ENCODE data around the gene IP6K3.

Gene IP6K3

GRCh38 chr6:33738879-33739278 lies 7.8 kb downstream of the IP6K3 start:
- no peak for DNase-seq

GRCh38 chr6:33738153-33738552 lies 8.6 kb downstream of the IP6K3 start:
- DNase-seq = no peak

- no peak for DNase-seq
These were observed 9.3 kb downstream of the IP6K3 start for GRCh38 chr6:33737267-33738026.

- DNase-seq = no peak
These were observed 11.5 kb downstream of the IP6K3 start for GRCh38 chr6:33735216-33735615.

- DNase-seq = no peak
These were observed 13.0 kb downstream of the IP6K3 start for GRCh38 chr6:33733709-33734007.

- no peak for DNase-seq
These were observed 13.6 kb downstream of the IP6K3 start for GRCh38 chr6:33732817-33733708.

- DNase-seq = no peak
These were observed 14.3 kb downstream of the IP6K3 start for GRCh38 chr6:33732385-33732784.

- no peak for DNase-seq
These were observed 14.9 kb downstream of the IP6K3 start for GRCh38 chr6:33731751-33732282.

GRCh38 chr6:33731035-33731434 lies 15.7 kb downstream of the IP6K3 start:
- no peak for DNase-seq

GRCh38 chr6:33730611-33731010 lies 16.1 kb downstream of the IP6K3 start:
- no peak for DNase-seq

- no peak for DNase-seq
These were observed 17.6 kb downstream of the IP6K3 start for GRCh38 chr6:33729059-33729458.

GRCh38 chr6:33728438-33728837 lies 18.3 kb downstream of the IP6K3 start:
- DNase-seq = no peak

GRCh38 chr6:33727932-33728331 lies 18.8 kb downstream of the IP6K3 start:
- no peak for DNase-seq

- no peak for DNase-seq
These were observed 19.6 kb downstream of the IP6K3 start for GRCh38 chr6:33727126-33727525.

- no peak for DNase-seq
These were observed 20.0 kb downstream of the IP6K3 start for GRCh38 chr6:33726696-33727095.

- DNase-seq = no peak
These were observed 20.6 kb downstream of the IP6K3 start for GRCh38 chr6:33725891-33726673.

GRCh38 chr6:33725222-33725621 lies 21.5 kb downstream of the IP6K3 start:
- no peak for DNase-seq

GRCh38 chr6:33724102-33725023 lies 22.3 kb downstream of the IP6K3 start:
- DNase-seq = no peak

GRCh38 chr6:33723371-33724085 lies 23.2 kb downstream of the IP6K3 start:
- no peak for DNase-seq

- DNase-seq = no peak
These were observed 24.5 kb downstream of the IP6K3 start for GRCh38 chr6:33722103-33722623.

GRCh38 chr6:33721508-33721907 lies 25.2 kb downstream of the IP6K3 start:
- DNase-seq = no peak

Measured in CD4-positive, alpha-beta T cell treated with Interleukin-17A for 1 hour (primary cell).